ENCODE measurements around the gene ZNF503.

DNA sequence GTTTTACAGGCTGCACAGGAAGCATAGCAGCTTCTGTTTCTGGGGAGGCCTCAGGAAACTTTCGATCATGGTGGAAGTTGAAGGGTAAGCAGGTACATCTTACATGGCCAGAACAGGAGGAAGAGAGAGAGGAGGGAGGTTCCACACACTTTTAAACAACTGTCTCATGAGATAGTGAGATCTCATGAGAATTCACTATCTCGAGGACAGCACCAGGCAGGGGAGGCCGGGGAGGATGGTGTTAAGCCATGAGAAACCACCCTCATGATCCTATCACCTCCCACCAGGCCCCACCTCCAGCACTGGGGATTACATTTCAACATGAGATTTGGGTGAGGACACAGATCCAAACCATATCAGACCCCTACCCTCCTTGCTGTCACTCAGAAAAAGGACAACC, 23.7 kb downstream of the ZNF503 start:
- TF ChIP-seq EZH2 (IDR thresholded peaks at IDR 0.05; ENCODE audit: low read length, unreplicated experiment) (no peak), EZH2phosphoT487 (IDR thresholded peaks at IDR 0.05; ENCODE audit: borderline replicate concordance, low read length) (no peak)
- TF ChIP-seq, protein P1, sequence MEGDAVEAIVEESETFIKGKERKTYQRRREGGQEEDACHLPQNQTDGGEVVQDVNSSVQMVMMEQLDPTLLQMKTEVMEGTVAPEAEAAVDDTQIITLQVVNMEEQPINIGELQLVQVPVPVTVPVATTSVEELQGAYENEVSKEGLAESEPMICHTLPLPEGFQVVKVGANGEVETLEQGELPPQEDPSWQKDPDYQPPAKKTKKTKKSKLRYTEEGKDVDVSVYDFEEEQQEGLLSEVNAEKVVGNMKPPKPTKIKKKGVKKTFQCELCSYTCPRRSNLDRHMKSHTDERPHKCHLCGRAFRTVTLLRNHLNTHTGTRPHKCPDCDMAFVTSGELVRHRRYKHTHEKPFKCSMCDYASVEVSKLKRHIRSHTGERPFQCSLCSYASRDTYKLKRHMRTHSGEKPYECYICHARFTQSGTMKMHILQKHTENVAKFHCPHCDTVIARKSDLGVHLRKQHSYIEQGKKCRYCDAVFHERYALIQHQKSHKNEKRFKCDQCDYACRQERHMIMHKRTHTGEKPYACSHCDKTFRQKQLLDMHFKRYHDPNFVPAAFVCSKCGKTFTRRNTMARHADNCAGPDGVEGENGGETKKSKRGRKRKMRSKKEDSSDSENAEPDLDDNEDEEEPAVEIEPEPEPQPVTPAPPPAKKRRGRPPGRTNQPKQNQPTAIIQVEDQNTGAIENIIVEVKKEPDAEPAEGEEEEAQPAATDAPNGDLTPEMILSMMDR (conservative IDR thresholded peaks at IDR 0.05; ENCODE audit: low read depth, low read length): no peak

All from PC-3 (cell line).